Measurements from ENCODE around the gene TBATA.

GRCh38 chr10:70757856-70758255, 27.3 kb downstream of the TBATA start:
- TF ChIP-seq CTCF (IDR thresholded peaks at IDR 0.05) (no peak), POLR2AphosphoS5 (IDR thresholded peaks at IDR 0.05) (no peak), POLR2A (IDR thresholded peaks at IDR 0.05) (no peak)
